Lung microvascular endothelial cell (primary cell): ENCODE measurements around the gene ZMYND12. TPM values are rescaled to one million over a fixed set of nuclear protein-coding genes. Genes with fewer than 3 reads are reported as not detected.
A peak's percentile ranks its signal among the peaks of the same experiment; 100 is the strongest.

ENCODE experiments used
- DNase-seq, 2 donors: peaks; one replicate each; pipeline versions ENCODE4 v3.0.0 to v3.0.0-alpha.2; 2010; ENCODE audit warnings: low read depth in 2 of 2
- total RNA-seq: library from RNA; depleted of rRNA; stranded (reverse); fragments of >200 nt; gene quantifications from 2 replicates; pipeline ENCODE4 v1.2.1, GENCODE V29; 2014

The ZMYND12 gene
- total RNA-seq, 1 donor from 2014 or later, result 0.60 TPM

- DNase-seq, result peak; percentile 84 to 89
Observed at GRCh38 chr1:42439940-42440339, 15.9 kb downstream of the ZMYND12 start.

GRCh38 chr1:42434340-42434739, 21.5 kb downstream of the ZMYND12 start:
- no peak for DNase-seq

- DNase-seq, result no peak
Observed at GRCh38 chr1:42433369-42433768, 22.5 kb downstream of the ZMYND12 start.

- DNase-seq, result no peak
Observed at GRCh38 chr1:42432714-42433113, 23.1 kb downstream of the ZMYND12 start.

GRCh38 chr1:42431514-42431913, 24.3 kb downstream of the ZMYND12 start:
- DNase-seq, result peak in 1 of 2 donors; percentile 21

GRCh38 chr1:42430286-42431135, 25.3 kb downstream of the ZMYND12 start:
- DNase-seq, result peak; percentile 57 to 90

GRCh38 chr1:42429603-42430002, 26.2 kb downstream of the ZMYND12 start:
- no peak for DNase-seq

GRCh38 chr1:42427240-42427639, 28.6 kb downstream of the ZMYND12 start:
- peak; percentile 48 to 86 for DNase-seq

GRCh38 chr1:42424201-42424600, 31.6 kb downstream of the ZMYND12 start:
- no peak for DNase-seq

GRCh38 chr1:42423681-42424080, 32.1 kb downstream of the ZMYND12 start:
- no peak for DNase-seq

- no peak for DNase-seq
Observed at GRCh38 chr1:42422737-42423136, 33.1 kb downstream of the ZMYND12 start.

GRCh38 chr1:42420911-42421585, 34.8 kb downstream of the ZMYND12 start:
- DNase-seq, result peak; percentile 77 to 81

- no peak for DNase-seq
Observed at GRCh38 chr1:42420121-42420520, 35.7 kb downstream of the ZMYND12 start.

GRCh38 chr1:42419126-42419821, 36.5 kb downstream of the ZMYND12 start:
- no peak for DNase-seq

GRCh38 chr1:42418516-42418915, 37.3 kb downstream of the ZMYND12 start:
- no peak for DNase-seq

GRCh38 chr1:42417166-42417565, 38.7 kb downstream of the ZMYND12 start:
- no peak for DNase-seq

GRCh38 chr1:42414551-42415496, 41.0 kb downstream of the ZMYND12 start:
- no peak for DNase-seq

GRCh38 chr1:42403880-42404400, 51.9 kb downstream of the ZMYND12 start:
- DNase-seq, result peak; percentile 21 to 23

GRCh38 chr1:42399315-42400100, 56.3 kb downstream of the ZMYND12 start:
- no peak for DNase-seq
